GM21786 (cell line): ENCODE data around the gene CD3G.
"Not testable (repeated sequence)": the region's sequence is repeated elsewhere in the genome, so short reads cannot be mapped to it uniquely, and the experiment has no call there.

Source experiments
- ATAC-seq: cut with Tn5 transposase; IDR thresholded peaks from one replicate; pipeline ENCODE4 v1.9.1; 2021; ENCODE audit not compliant: unreplicated experiment

CD3G gene

GRCh38 chr11:118343981-118344515 lies at the start of gene CD3G:
CD3G (plus strand) TSS chr11:118344344; CDS start chr11:118344424, 80 bp downstream.
- no peak for ATAC-seq

- ATAC-seq: no peak
Observed at GRCh38 chr11:118295199-118295598, 48.9 kb upstream of the CD3G start.

- ATAC-seq: no peak
Observed at GRCh38 chr11:118295815-118296454, 48.2 kb upstream of the CD3G start.

- ATAC-seq: no peak
Observed at GRCh38 chr11:118301600-118302195, 42.4 kb upstream of the CD3G start.

GRCh38 chr11:118304227-118304567 lies 39.9 kb upstream of the CD3G start:
- no peak for ATAC-seq

- no peak for ATAC-seq
Observed at GRCh38 chr11:118304568-118305248, 39.4 kb upstream of the CD3G start, which contains the start of gene CD3E. CD3E (plus strand) TSS chr11:118304730; CDS start chr11:118304953, 223 bp downstream.

- ATAC-seq: no peak
Observed at GRCh38 chr11:118305726-118306125, 38.4 kb upstream of the CD3G start.

GRCh38 chr11:118306556-118306955 lies 37.6 kb upstream of the CD3G start:
- ATAC-seq: no peak

- ATAC-seq: not testable (repeated sequence)
Observed at GRCh38 chr11:118308995-118309528, 35.1 kb upstream of the CD3G start.

- no peak for ATAC-seq
Observed at GRCh38 chr11:118310271-118310670, 33.9 kb upstream of the CD3G start.

- no peak for ATAC-seq
Observed at GRCh38 chr11:118310781-118311485, 33.2 kb upstream of the CD3G start.

GRCh38 chr11:118311518-118311917 lies 32.6 kb upstream of the CD3G start:
- no peak for ATAC-seq

GRCh38 chr11:118312328-118312727 lies 31.8 kb upstream of the CD3G start:
- no peak for ATAC-seq

- no peak for ATAC-seq
Observed at GRCh38 chr11:118313242-118313641, 30.9 kb upstream of the CD3G start.

- no peak for ATAC-seq
Observed at GRCh38 chr11:118314988-118315411, 29.1 kb upstream of the CD3G start.

- no peak for ATAC-seq
Observed at GRCh38 chr11:118318124-118318523, 26.0 kb upstream of the CD3G start.

- no peak for ATAC-seq
Observed at GRCh38 chr11:118318581-118319336, 25.4 kb upstream of the CD3G start.

- ATAC-seq: no peak
Observed at GRCh38 chr11:118319337-118319707, 24.8 kb upstream of the CD3G start.

GRCh38 chr11:118320515-118320914 lies 23.6 kb upstream of the CD3G start:
- no peak for ATAC-seq

GRCh38 chr11:118321386-118322082 lies 22.6 kb upstream of the CD3G start:
- no peak for ATAC-seq
